SH-SY5Y (cell line): ENCODE results near the gene DBN1.

Source experiments
- GATA2 ChIP-seq: IDR thresholded peaks from 2 replicates; pipeline ENCODE4 v1.6.1; 2011; ENCODE audit warnings: mild to moderate bottlenecking, low read depth, low read length
- GATA3 ChIP-seq: IDR thresholded peaks from 2 replicates; pipeline ENCODE4 v1.6.1; 2011; ENCODE audit warnings: low read depth, mild to moderate bottlenecking, low read length, moderate library complexity

The DBN1 gene

DNA sequence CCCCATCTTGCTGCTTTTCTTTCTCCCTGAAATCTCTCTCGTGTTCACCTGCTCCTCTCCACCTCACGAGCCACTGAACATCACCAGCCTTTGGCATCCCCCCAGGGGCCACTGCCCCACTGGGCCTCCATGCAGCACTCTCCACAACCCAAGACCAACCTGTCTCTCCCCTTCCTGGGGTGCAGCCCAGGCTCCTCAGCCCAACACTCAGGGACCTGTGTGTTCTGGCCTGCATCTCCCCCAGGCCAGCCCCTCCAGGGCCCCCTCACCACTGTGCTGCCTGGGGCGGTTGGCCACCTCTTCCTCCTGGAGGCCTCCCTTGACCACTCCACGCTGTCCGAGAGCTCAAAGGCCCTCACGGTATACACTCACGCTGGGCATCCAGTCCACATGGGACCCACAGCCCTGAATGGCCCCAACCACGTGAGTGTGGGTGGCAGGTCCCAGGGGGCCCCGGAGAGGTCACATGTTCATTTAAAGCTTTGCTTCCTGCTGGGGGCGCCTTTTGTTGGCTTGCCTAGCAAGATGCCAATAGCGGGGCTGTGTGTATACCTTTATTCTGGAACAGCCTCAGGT, 36.6 kb upstream of the DBN1 start:
- TF ChIP-seq GATA2, result no peak
- no peak for TF ChIP-seq GATA3

DNA sequence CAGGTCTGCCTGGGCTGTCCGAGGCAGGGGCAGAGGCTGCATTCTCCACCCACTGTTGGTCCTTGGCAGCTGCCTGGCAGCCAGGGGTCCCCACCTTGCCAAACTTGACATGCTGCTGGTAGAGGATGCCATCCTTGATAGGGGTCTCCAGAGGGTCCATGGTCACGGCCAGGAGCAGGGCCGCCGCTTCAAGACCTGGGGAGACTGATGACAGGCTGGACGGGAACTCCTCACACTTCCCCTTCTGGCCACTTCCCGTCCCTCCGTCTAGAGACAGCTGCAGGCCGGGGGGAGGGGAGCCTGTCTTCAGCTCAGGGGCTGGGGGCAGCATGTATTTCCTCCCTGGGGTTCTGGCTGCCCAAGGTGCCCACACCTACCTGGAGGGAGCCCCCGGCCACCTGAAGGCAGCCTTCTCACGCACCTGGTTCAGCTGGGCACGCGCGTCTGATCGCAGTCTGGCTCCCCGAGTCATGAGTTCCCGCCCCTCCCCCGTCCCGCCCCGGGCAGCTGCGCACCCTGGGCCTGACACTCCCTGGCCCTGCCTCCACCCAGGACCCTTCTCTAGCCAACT, 36.0 kb upstream of the DBN1 start, which contains the start of gene DOK3:
Gene DOK3 (minus strand): TSS at position 446 of the 571 bp plus-strand sequence. CDS start 286 bp downstream, at position 160.
- TF ChIP-seq GATA2 (no peak), GATA3 (no peak)

DNA sequence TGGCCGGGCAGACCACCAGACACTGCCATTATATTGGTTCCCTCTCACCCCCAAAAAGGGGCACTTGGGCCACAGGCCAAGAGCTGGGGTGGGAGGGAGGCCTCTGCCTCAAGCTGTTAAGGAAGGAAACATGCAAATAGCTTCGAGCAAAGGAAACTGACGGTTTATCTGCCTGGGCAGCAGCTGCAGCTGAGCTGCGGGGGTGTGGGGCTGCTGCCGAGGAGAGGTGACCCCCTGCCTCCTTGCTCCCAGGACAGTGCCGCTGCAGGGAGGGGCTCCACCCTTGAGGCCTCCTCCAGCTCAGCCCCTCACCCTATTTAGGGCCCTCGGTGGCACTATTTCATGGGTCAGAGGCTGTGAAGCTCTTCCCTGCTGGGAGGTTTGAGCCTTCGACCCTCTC, 35.4 kb upstream of the DBN1 start:
- TF ChIP-seq GATA3 (no peak), GATA2 (no peak)

GRCh38 chr5:177508221-177508611, 34.8 kb upstream of the DBN1 start:
- TF ChIP-seq GATA3 (no peak), GATA2 (no peak)

GRCh38 chr5:177507596-177508220, 34.3 kb upstream of the DBN1 start:
- TF ChIP-seq GATA2, result no peak
- TF ChIP-seq GATA3, result no peak

- TF ChIP-seq GATA3, result no peak
- no peak for TF ChIP-seq GATA2
Observed at GRCh38 chr5:177507165-177507564, 33.7 kb upstream of the DBN1 start.

DNA sequence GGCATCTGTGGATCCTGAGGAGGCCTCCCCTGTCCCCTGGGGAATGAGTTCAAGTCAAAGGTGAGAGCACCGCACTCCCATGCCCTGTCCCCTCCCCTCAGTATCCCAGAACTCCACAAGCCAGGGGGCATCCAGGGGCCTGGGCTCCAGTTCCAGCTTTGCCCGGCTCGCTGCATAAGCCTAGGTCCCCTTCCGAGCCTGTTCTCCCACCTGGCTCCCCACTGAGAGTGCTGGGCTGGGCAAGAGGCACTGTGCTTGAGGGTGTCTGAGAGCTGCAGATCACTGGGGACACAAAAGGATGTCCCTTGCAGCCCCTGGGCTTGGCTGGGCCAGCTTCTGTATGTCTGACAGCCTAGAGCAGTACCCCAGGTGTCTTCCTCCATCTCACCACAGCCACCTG, 31.6 kb upstream of the DBN1 start:
- TF ChIP-seq GATA2 (no peak), GATA3 (no peak)

DNA sequence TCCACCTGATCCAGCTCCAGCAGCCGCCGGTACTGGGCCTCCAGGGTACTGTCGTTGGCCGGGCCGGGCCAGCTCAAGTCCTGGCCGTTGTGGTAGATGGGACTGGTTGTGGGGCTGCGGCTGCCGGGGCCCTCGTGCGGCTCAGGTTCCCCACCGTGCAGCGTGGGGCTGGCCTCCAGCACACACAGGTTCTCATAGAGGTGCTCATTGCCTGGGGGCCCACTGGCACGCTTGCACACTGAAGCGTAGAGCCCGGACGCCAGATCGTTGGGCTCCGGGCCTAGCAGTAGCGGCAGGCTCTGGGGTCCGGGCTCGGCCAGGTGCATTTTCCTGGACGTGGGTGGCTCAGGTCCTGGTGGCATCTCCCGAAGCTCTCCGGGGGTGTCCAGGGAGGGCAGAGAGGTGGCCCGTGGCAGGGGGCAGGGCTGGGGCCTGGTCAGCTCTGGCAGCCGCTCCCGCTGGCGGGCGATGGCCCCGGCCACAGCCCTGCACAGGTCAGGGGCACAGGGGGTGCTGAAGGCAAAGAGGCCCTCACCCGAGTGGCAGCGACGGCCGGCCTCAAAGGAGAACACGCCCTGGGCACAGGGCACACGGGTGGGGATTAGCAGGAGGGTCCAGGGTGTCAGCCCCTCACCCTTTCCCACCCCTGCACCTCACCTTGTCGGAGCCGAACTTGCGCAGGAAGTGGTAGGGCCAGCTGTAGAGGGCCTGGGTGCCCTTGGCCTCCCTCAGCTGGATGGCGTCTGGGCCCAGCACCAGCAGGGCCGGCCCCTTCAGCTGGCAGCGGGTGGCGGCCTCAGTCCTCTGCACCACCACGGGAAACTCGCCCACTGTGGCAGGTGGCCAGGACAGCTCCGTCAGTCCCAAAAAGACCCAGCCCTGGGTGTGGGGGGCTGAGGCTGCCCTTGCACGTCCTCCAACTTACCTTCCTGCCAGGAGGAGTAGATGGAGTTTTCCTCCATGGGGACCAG, 30.9 kb upstream of the DBN1 start:
- TF ChIP-seq GATA3, result no peak
- TF ChIP-seq GATA2, result no peak

DNA sequence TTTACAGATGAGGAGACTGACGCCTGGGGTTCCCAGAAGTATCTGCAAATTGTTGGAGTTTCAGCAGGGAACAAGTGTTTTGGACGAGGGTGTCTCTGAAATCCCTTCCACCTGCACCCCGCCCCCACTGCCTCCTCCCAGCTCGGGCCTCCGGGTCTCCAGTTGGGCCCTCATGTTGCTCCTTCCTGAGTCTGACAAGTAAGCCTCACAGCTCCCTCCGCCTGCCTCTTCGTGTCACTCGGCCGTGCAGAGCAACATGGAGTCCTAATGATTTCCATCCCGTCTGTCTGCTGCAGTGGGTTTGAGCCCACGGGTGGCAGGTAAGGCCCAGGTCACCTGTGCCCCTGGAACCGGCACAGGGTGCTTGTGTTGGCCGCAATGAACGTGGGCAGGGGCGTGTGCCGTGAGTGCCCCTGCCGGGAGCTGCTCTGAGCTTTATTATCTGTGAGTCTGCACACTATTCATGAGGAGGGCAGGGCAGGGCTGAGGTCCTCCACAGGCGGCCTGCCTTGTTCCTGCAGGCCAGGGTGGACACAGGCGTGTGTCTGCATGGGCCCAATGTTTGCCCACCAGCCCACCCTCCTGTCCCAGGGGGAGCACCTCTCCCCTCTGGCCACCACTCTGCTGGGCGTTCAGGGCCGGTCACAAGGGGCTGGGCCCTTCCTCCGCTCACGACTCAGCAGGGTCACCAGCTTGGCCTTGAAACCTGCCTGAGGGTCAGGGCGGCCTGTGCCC, 30.1 kb upstream of the DBN1 start:
- TF ChIP-seq GATA3, result no peak
- TF ChIP-seq GATA2, result no peak

GRCh38 chr5:177502886-177503285, 29.5 kb upstream of the DBN1 start:
- no peak for TF ChIP-seq GATA3
- TF ChIP-seq GATA2, result no peak

GRCh38 chr5:177501874-177502678, 28.6 kb upstream of the DBN1 start:
- TF ChIP-seq GATA2, result no peak
- TF ChIP-seq GATA3, result no peak

GRCh38 chr5:177500685-177501522, 27.5 kb upstream of the DBN1 start:
- TF ChIP-seq GATA2 (peak; percentile 13; the same call in 1 of the 2 replicates), GATA3 (no peak)
